IPS-15b (cell line): Measurements from ENCODE around the gene KCNE1.
"Not testable (repeated sequence)": the region's sequence is repeated elsewhere in the genome, so short reads cannot be mapped to it uniquely, and the experiment has no call there.

Experiments
- H3K27me3 ChIP-seq: one replicate; pipeline ENCODE4 v1.6.1; 2013; ENCODE audit warnings: low read length; ENCODE audit not compliant: control insufficient read depth, insufficient read depth
- H3K36me3 ChIP-seq: one replicate; pipeline ENCODE4 v1.6.1; 2013; ENCODE audit warnings: low read length; ENCODE audit not compliant: control insufficient read depth, insufficient read depth
- H3K4me1 ChIP-seq: one replicate; pipeline ENCODE4 v1.6.1; 2013; ENCODE audit warnings: mild to moderate bottlenecking, low read length; ENCODE audit not compliant: control insufficient read depth, insufficient read depth
- H3K4me3 ChIP-seq: one replicate; pipeline ENCODE4 v1.5.1; 2013; ENCODE audit warnings: low read depth, low read length
- H3K9ac ChIP-seq: one replicate; pipeline ENCODE4 v1.6.1; 2013; ENCODE audit warnings: low read depth, mild to moderate bottlenecking, low read length
- H3K9me3 ChIP-seq: one replicate; pipeline ENCODE4 v1.6.1; 2013; ENCODE audit warnings: mild to moderate bottlenecking, low read length; ENCODE audit not compliant: control insufficient read depth, insufficient read depth

The KCNE1 gene

DNA sequence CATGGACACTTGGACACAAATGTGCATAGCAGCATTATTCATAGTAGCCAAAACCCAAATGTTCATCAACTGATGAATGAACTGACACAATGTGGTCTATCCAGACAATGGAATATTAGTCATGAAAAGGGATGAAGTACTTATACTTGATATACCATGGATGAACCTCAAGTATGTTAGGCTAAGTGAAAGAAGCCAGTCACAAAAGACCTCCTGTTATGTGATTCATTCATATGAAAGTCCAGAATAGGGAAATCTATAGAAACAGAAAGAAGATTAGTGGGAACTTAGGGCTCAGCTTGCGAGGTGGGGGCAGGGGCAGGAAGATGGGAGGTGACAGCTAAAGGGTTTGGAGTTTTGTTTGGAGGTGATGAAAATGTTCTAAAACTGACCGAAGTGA is 7.4 kb downstream of the KCNE1 start:
- no peak overlapping the region for H3K4me3 ChIP-seq
- no peaks in the 10 kb centered on the region for H3K36me3 ChIP-seq
- no peaks in the 10 kb centered on the region for H3K9me3 ChIP-seq
- H3K9ac ChIP-seq = no peak overlapping the region
- H3K4me1 ChIP-seq = no peaks in the 10 kb centered on the region
- no peaks in the 10 kb centered on the region for H3K27me3 ChIP-seq

DNA sequence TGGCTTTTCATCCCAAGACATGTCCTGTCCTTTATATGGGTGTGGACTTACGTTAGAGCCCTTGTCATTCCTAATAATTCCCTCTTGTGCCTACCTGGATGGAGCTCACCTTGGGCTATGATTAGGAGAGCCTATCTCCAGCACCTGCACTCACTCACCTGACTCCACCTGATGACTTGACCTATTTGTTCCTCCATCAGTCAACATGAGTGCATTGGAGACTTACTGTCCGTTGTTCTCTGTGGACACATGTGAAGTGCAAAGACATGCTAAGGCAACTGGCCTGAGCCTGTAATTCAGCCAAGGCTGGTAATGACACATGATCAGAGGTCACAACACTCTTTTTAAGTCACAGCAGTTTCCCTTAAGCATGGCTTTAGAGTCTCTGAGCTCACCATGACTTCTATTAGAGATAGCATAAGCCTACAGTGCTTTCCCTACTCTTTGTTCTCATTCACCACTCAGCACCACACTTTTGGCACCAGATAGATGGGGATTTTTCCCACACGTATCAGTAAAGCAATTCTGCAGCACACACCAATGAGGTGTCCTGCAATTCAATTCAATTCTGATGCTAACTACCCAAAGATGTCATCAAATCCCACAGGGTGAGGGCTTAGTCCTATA is 9.4 kb downstream of the KCNE1 start:
- no peak overlapping the region for H3K4me3 ChIP-seq
- no peak overlapping the region for H3K9ac ChIP-seq
- no peaks in the 10 kb centered on the region for H3K4me1 ChIP-seq
- no peaks in the 10 kb centered on the region for H3K27me3 ChIP-seq
- H3K9me3 ChIP-seq = no peaks in the 10 kb centered on the region
- H3K36me3 ChIP-seq = no peaks in the 10 kb centered on the region

DNA sequence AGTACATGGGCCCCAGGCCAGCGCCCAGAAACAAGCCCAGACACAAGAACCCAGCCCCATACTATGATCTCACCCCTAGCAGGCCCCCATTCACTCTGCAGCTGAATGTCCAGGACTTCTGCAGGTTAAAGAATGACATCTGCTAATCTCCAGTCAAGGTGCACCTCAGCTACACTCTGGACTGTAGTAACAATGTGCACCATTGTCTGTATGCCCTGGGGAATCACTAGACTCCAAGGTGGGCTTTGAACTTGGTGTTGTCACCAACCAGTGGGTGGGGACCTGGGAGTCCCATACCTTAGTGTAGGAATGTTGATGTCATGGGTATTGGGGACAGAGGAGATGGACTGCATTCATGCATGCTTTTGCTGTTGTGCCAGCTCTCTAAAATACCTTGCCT is 10.3 kb downstream of the KCNE1 start:
- Histone ChIP-seq H3K36me3 (no peaks in the 10 kb centered on the region), H3K4me3 (no peak overlapping the region), H3K27me3 (no peaks in the 10 kb centered on the region), H3K9me3 (no peaks in the 10 kb centered on the region), H3K4me1 (no peaks in the 10 kb centered on the region), H3K9ac (no peak overlapping the region)

DNA sequence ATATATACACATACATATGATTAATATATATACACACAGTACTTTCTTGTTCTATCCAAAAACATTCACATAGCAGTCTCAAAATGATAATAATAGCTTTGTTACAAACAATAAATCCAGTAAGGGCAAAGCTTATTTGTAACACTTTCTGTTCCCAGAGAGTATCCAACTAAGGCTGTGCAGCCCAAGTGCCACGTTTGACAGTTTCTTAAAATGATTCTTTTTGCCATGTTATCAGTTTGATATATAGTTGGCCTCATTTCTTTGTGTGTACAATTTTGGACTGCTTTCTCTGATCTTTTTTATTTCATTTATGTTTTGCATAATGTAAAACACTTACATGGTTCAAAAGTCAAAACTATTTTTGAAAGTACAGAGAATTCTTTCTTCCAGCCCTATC is 11.8 kb downstream of the KCNE1 start:
- no peak overlapping the region for H3K9ac ChIP-seq
- H3K4me3 ChIP-seq = no peak overlapping the region
- H3K9me3 ChIP-seq = no peaks in the 10 kb centered on the region
- no peaks in the 10 kb centered on the region for H3K4me1 ChIP-seq
- no peaks in the 10 kb centered on the region for H3K36me3 ChIP-seq
- no peaks in the 10 kb centered on the region for H3K27me3 ChIP-seq

DNA sequence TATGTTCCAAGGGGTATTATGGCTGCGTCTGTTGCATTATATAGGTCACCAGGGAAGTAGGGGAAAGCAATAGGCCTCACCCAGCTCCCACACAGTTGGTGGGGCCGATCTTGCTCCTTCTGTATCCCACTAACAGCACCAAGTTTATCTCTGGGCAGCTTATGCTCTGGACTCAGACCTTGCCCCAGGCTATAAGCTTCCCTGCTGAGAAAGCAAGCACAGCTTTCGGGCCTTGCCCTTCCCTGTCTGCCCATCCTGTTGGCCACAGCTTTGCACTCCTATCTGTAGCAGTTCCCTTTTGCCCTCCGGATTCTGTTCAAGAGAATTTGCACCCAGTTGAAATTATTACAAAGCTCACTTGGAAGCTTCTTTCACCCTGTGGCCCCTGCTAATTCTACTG is 12.9 kb downstream of the KCNE1 start:
- Histone ChIP-seq H3K9ac (no peak overlapping the region), H3K4me1 (no peaks in the 10 kb centered on the region), H3K4me3 (no peak overlapping the region), H3K36me3 (no peaks in the 10 kb centered on the region), H3K9me3 (no peaks in the 10 kb centered on the region), H3K27me3 (no peaks in the 10 kb centered on the region)

DNA sequence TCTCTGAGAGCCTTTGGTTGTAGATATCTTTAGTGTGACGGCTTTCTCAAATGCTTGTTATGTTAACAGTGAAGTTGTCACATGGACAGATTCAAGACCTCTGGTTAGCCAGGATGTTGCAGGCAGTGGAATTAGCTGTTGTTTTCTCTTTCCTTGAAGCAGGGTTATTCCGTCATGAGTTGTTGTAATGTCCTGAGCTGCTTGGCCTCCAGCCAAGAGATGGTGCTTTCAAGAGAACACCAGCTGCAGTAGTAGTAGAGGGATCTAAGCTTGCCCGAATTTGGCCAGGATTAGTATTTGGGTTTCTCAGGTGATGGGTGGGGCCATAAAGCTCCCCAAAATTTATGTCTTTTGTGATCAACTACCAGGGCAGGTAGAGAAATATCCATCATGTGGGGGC is 13.4 kb downstream of the KCNE1 start:
- Histone ChIP-seq H3K27me3 (no peaks in the 10 kb centered on the region), H3K9me3 (no peaks in the 10 kb centered on the region), H3K36me3 (no peaks in the 10 kb centered on the region), H3K9ac (no peak overlapping the region), H3K4me1 (no peaks in the 10 kb centered on the region), H3K4me3 (no peak overlapping the region)

DNA sequence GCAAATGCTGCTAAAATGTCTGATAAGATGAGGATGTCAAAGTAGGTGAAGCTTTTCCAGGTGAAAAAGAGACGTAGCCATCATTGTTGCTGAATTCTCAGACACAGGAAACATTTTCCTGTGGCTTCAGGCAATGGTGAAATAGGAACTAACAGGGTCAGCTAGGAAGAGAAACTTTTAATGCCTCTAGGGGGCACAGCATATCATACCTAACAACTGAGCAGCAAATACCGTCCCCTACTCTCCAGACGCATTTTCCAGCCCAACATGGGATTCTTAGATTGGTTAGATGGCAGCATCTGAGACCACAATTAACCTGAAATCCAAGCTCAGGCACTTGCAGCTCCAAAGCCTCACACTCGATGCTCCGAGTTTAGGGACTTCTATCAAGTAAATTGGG is 28.2 kb downstream of the KCNE1 start:
- not testable (repeated sequence) for H3K4me3 ChIP-seq, H3K27me3 ChIP-seq, H3K9ac ChIP-seq, H3K36me3 ChIP-seq, H3K9me3 ChIP-seq, H3K4me1 ChIP-seq

DNA sequence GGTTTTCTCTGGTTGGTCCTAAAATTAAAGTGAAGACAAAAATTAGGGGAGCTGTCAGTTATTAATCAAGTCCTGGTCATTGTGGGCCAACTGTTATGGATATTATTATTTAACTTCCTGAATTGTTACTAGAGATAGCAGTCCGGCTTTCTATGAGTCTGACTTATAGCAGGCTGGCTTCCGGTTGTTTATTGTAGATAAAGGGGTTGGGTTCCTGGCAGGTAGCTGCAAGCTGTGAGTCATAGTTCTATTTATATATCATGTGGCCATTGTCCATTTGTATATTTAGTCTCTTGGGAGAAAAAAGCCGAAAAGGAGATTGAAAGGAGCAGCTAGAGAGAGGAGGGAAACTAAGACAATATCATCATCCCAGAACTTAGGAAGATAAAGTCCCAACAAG is 28.6 kb downstream of the KCNE1 start:
- not testable (repeated sequence) for H3K27me3 ChIP-seq, H3K4me3 ChIP-seq, H3K9me3 ChIP-seq, H3K9ac ChIP-seq, H3K36me3 ChIP-seq, H3K4me1 ChIP-seq

DNA sequence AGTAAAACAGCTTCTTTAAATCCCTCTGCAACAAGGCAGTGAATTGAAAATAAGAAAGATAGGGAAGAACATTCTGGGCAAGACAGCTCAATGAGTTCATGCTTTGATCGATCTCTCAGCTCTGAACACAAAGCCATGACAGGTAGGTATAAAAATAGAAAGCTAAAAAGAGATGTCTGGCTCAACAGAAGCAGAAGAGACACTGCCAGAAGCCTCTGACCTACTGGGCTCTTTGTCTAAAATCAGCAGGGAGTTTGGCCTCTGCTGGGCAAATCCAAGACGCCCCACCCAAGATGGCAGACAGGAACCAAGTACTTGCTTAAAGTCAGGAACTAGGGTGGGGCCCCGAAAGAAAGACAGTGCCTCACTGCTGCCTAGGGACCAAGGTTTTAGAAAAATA is 44.7 kb downstream of the KCNE1 start:
- not testable (repeated sequence) for H3K4me3 ChIP-seq, H3K9ac ChIP-seq, H3K27me3 ChIP-seq, H3K4me1 ChIP-seq, H3K9me3 ChIP-seq, H3K36me3 ChIP-seq

DNA sequence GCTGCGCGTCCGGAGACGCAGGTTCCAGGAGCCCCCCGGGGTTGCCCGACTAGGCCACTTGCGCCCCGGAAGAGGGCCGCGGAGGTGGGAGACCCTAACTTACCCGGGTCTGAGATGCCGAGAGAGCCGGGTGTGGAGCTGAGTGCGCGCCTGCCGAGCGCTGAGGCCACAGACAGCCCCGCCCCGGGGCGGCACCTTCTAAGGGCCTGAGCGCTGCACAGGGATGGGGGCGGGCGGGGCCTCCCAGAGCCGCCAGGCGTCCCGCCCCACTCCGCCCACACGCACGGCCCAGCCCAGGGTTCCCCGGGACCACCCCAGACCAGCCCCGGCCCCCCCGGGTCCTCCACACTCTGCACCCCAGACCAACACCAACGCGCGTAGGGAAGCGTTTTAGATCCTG is 52.6 kb downstream of the KCNE1 start:
- H3K4me1 ChIP-seq, H3K4me3 ChIP-seq, H3K27me3 ChIP-seq, H3K36me3 ChIP-seq, H3K9me3 ChIP-seq, H3K9ac ChIP-seq: not testable (repeated sequence)

DNA sequence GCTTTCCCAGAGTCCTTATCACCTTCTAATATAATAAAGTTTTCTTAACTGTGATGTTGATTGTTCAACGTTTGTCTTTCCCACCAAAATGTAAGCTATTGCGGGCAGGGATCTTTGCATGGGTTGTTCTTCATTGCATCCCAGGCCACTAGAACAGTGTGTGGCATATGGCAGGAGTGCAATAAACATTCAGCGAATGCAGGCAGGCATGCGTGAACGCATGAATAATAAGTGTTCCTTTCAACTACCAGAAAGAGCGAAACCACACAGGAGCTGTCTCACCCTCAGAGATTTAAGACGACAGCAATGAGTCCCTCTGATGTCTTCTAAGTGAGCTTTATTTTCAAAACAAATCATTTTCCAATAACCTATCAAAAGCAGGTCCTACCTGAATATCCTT is 53.7 kb downstream of the KCNE1 start:
- H3K4me1 ChIP-seq = not testable (repeated sequence)

DNA sequence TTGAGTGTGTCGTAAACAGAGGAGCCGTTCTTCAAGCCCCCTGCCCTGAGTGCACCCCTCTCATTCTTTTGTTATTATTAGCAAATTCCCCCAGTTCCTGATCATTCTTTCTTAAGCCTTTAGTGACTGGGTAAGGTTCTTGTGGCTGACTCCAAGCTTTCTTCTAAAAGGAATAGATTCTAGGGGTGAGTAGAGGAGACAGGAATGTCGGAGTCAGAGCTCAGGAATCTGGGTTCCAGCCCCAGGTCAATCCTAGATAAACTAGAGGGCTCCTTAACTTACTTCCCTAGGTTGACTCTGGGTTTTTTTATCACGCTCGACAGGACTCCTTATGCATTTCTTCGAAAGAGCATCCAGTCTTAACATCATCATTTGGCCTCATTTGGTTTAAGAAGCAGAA is 55.8 kb downstream of the KCNE1 start:
- H3K27me3 ChIP-seq, H3K4me3 ChIP-seq, H3K36me3 ChIP-seq, H3K9me3 ChIP-seq, H3K9ac ChIP-seq, H3K4me1 ChIP-seq: not testable (repeated sequence)

More for the DNA sequence above, 53.7 kb downstream of the KCNE1 start:
- not testable (repeated sequence) for H3K9me3 ChIP-seq, H3K27me3 ChIP-seq, H3K4me3 ChIP-seq, H3K36me3 ChIP-seq, H3K9ac ChIP-seq

DNA sequence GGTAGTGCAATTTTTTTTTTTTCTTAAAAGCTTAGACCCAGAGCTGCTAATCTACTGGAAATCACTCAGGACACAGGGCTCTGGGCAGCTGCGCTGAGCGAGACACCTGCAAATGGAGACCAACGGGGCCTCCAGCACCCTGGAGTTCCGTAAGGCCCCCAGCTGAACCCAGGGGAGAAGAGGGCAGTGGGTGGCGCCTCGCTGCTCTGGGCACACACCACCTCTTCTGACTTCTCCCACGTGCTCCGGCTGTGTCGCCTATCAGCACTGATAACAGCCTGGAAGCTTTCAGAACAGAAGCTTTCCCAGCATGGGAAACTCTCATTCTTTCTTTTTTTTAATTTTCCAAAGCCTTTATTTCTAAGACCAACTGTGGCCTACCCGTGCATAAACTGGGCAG is 56.4 kb downstream of the KCNE1 start:
- not testable (repeated sequence) for H3K9ac ChIP-seq, H3K4me3 ChIP-seq, H3K27me3 ChIP-seq, H3K36me3 ChIP-seq, H3K4me1 ChIP-seq, H3K9me3 ChIP-seq
